GM23338 (cell line): ENCODE results near the gene GP5. TPM values are rescaled to one million over a fixed set of nuclear protein-coding genes. Genes with fewer than 3 reads are reported as not detected.

Experiments
- ATAC-seq: fragments of 200-7000 bp; cut with Tn5 transposase; 3 replicates; pipeline ENCODE4 v1.9.1; 2020
- DNase-seq: peaks from one replicate; pipeline ENCODE4 v3.0.0-alpha.2; 2015; ENCODE audit warnings: low spot score
- H2AFZ ChIP-seq: fragments of 200-600 bp; sonication (generic); 2 replicates; pipeline ENCODE4 v1.8.0; 2016; ENCODE audit warnings: antibody characterized with exemption, mild to moderate bottlenecking, moderate library complexity
- H3F3A ChIP-seq: fragments of 200-600 bp; sonication (generic); replicated peaks from 2 replicates; pipeline ENCODE4 v1.8.0; 2017; ENCODE audit warnings: antibody characterized with exemption, mixed run types, low read depth
- H3K27ac ChIP-seq: fragments of 200-600 bp; sonication (generic); 2 replicates; pipeline ENCODE4 v1.6.1; 2016; ENCODE audit warnings: low read depth
- H3K27me3 ChIP-seq: fragments of 200-600 bp; sonication (generic); 2 replicates; pipeline ENCODE4 v1.8.0; 2016; ENCODE audit warnings: mild to moderate bottlenecking, mixed run types, moderate library complexity; ENCODE audit not compliant: insufficient read depth
- H3K36me3 ChIP-seq: fragments of 200-600 bp; sonication (generic); 2 replicates; pipeline ENCODE4 v1.8.0; 2016; ENCODE audit warnings: mild to moderate bottlenecking; ENCODE audit not compliant: insufficient read depth
- H3K4me1 ChIP-seq: fragments of 200-600 bp; sonication (generic); 2 replicates; pipeline ENCODE4 v1.8.0; 2016; ENCODE audit warnings: mild to moderate bottlenecking, moderate library complexity; ENCODE audit not compliant: insufficient read depth
- H3K4me2 ChIP-seq: fragments of 200-600 bp; sonication (generic); 2 replicates; pipeline ENCODE4 v1.7.1; 2017; ENCODE audit warnings: mixed run types
- H3K4me3 ChIP-seq: fragments of 200-600 bp; sonication (generic); 2 replicates; pipeline ENCODE4 v1.6.1; 2016; ENCODE audit warnings: mixed run types
- H3K79me2 ChIP-seq: fragments of 200-600 bp; sonication (generic); replicated peaks from 2 replicates; pipeline ENCODE4 v1.8.0; 2017; ENCODE audit warnings: mild to moderate bottlenecking; ENCODE audit not compliant: insufficient read depth
- H3K9me2 ChIP-seq: fragments of 200-600 bp; sonication (generic); 2 replicates; pipeline ENCODE4 v1.8.0; 2017; ENCODE audit not compliant: insufficient read depth
- H4K20me1 ChIP-seq: fragments of 200-600 bp; sonication (generic); replicated peaks from 2 replicates; pipeline ENCODE4 v1.8.0; 2017; ENCODE audit warnings: mild to moderate bottlenecking; ENCODE audit not compliant: insufficient read depth
- H3K27ac Mint-ChIP-seq: 2 replicates; pipeline ENCODE4 v1.8.0; 2020; ENCODE audit warnings: inconsistent platforms, mild to moderate bottlenecking, moderate library complexity, mixed read lengths
- H3K27me3 Mint-ChIP-seq: 3 replicates; pipeline ENCODE4 v1.8.0; 2022; ENCODE audit warnings: low read depth, mild to moderate bottlenecking, moderate library complexity, mixed read lengths, inconsistent platforms; ENCODE audit not compliant: insufficient read depth, poor library complexity
- H3K36me3 Mint-ChIP-seq: 3 replicates; pipeline ENCODE4 v1.8.0; 2021; ENCODE audit warnings: low read depth, mild to moderate bottlenecking, inconsistent platforms, moderate library complexity, mixed read lengths
- H3K4me1 Mint-ChIP-seq: 3 replicates; pipeline ENCODE4 v1.8.0; 2020; ENCODE audit warnings: mild to moderate bottlenecking, inconsistent platforms, mixed read lengths
- H3K4me3 Mint-ChIP-seq: 3 replicates; pipeline ENCODE4 v1.8.0; 2021; ENCODE audit warnings: moderate library complexity, mild to moderate bottlenecking, inconsistent platforms, mixed read lengths
- H3K9me3 Mint-ChIP-seq: 3 replicates; pipeline ENCODE4 v1.8.0; 2020; ENCODE audit warnings: moderate library complexity, mild to moderate bottlenecking, inconsistent platforms, mixed read lengths
- CREB1 ChIP-seq: fragments of 250-450 bp; sonication (Bioruptor Pico); IDR thresholded peaks from 2 replicates; pipeline ENCODE4 v1.5.0; 2020; ENCODE audit warnings: low read depth, mild to moderate bottlenecking, moderate library complexity
- CTCF ChIP-seq, 2 experiments: fragments of 200-600 bp in 1 of 2; sonication (generic) in 1 of 2; conservative IDR thresholded peaks; 2 replicates each; pipeline versions ENCODE4 v1.5.1 to v1.6.1; 2016 to 2017; ENCODE audit warnings: antibody characterized with exemption in 2 of 2, low read depth in 2 of 2, mild to moderate bottlenecking in 2 of 2, moderate library complexity in 1 of 2
- EZH2 ChIP-seq: fragments of 200-600 bp; sonication (generic); IDR thresholded peaks from one replicate; pipeline ENCODE4 v1.8.0; 2017; ENCODE audit warnings: antibody characterized with exemption, mild to moderate bottlenecking, low read depth; ENCODE audit not compliant: unreplicated experiment
- JUNB ChIP-seq: IDR thresholded peaks from one replicate; pipeline ENCODE4 v1.6.1; 2016; ENCODE audit warnings: antibody characterized with exemption; ENCODE audit not compliant: unreplicated experiment
- NANOG ChIP-seq: IDR thresholded peaks from 2 replicates; pipeline ENCODE4 v1.6.1; 2016; ENCODE audit warnings: antibody characterized with exemption, borderline replicate concordance
- POLR2AphosphoS5 ChIP-seq: IDR thresholded peaks from 2 replicates; pipeline ENCODE4 v1.6.1; 2016; ENCODE audit warnings: antibody characterized with exemption, low read depth
- REST ChIP-seq: IDR thresholded peaks from one replicate; pipeline ENCODE4 v1.6.1; 2018; ENCODE audit warnings: antibody characterized with exemption; ENCODE audit not compliant: unreplicated experiment
- ZNF114 ChIP-seq: fragments of 250-450 bp; sonication (Bioruptor Pico); IDR thresholded peaks from 2 replicates; pipeline ENCODE4 v1.5.0; 2020; ENCODE audit warnings: mild to moderate bottlenecking, moderate library complexity
- ZNF331 ChIP-seq: fragments of 250-450 bp; sonication (Bioruptor Pico); IDR thresholded peaks from 2 replicates; pipeline ENCODE4 v1.5.0; 2020; ENCODE audit warnings: low read depth, mild to moderate bottlenecking, moderate library complexity
- ZNF462 ChIP-seq: fragments of 250-450 bp; sonication (Bioruptor Pico); IDR thresholded peaks from 2 replicates; pipeline ENCODE4 v1.5.0; 2020; ENCODE audit warnings: mild to moderate bottlenecking, moderate library complexity
- polyA plus RNA-seq: library from polyadenylated mRNA; unstranded; fragments of >200 nt; fragmentation: Nextera tagmentation; extraction: Ambion mirVana; gene quantifications from 2 replicates; pipeline ENCODE4 v1.2.1, GENCODE V29; 2016
- total RNA-seq: library from RNA; depleted of rRNA; stranded (reverse); fragments of >200 nt; shearing (Covaris generic); gene quantifications from 2 replicates; pipeline ENCODE4 v1.2.3, GENCODE V29; 2014
- TF ChIP-seq, protein P1 (sequence below): IDR thresholded peaks from 2 replicates; pipeline ENCODE4 v1.6.1; 2016; ENCODE audit warnings: antibody characterized with exemption

GP5 gene
- total and polyA plus RNA-seq, 2 experiments from 2014 or later, result 0.07 to 0.15 TPM

- Histone ChIP-seq H3K27me3 (no peaks in the 10 kb centered on the region), H3K9me2 (no peaks in the 10 kb centered on the region), H3K27ac (no peak overlapping the region), H3F3A (no peaks in the 10 kb centered on the region), H3K4me3 (no peak overlapping the region), H3K4me2 (no peak overlapping the region), H3K79me2 (no peaks in the 10 kb centered on the region), H3K4me1 (no peaks in the 10 kb centered on the region), H4K20me1 (no peaks in the 10 kb centered on the region), H2AFZ (no peak overlapping the region), H3K36me3 (no peaks in the 10 kb centered on the region; the same call in none of the 2 replicates)
- TF ChIP-seq REST (no peak), NANOG (no peak), ZNF462 (CRISPR knock-in tag) (no peak), POLR2AphosphoS5 (no peak), EZH2 (no peak), ZNF114 (CRISPR knock-in tag) (no peak), JUNB (no peak), CTCF (conservative IDR thresholded peaks at IDR 0.05; ENCODE audit: low read depth in 2 of 2) (no peak), CREB1 (CRISPR knock-in tag) (no peak), ZNF331 (no peak)
- TF ChIP-seq, protein P1, sequence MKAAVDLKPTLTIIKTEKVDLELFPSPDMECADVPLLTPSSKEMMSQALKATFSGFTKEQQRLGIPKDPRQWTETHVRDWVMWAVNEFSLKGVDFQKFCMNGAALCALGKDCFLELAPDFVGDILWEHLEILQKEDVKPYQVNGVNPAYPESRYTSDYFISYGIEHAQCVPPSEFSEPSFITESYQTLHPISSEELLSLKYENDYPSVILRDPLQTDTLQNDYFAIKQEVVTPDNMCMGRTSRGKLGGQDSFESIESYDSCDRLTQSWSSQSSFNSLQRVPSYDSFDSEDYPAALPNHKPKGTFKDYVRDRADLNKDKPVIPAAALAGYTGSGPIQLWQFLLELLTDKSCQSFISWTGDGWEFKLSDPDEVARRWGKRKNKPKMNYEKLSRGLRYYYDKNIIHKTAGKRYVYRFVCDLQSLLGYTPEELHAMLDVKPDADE, result no peak
- peaks cover 5% of the 10 kb centered on the region for H3K27me3 Mint-ChIP-seq
- no peaks in the 10 kb centered on the region for H3K4me1 Mint-ChIP-seq
- peaks cover 14% of the 10 kb centered on the region for H3K36me3 Mint-ChIP-seq
- H3K9me3 Mint-ChIP-seq, result no peaks in the 10 kb centered on the region
- ATAC-seq (no peak), DNase-seq (no peak)
- no peak overlapping the region for H3K27ac Mint-ChIP-seq
- H3K4me3 Mint-ChIP-seq, result no peak overlapping the region
Observed at GRCh38 chr3:194405766-194406165, 6.7 kb upstream of the GP5 start.
